ENCODE data around the gene CYP2W1.

DNA sequence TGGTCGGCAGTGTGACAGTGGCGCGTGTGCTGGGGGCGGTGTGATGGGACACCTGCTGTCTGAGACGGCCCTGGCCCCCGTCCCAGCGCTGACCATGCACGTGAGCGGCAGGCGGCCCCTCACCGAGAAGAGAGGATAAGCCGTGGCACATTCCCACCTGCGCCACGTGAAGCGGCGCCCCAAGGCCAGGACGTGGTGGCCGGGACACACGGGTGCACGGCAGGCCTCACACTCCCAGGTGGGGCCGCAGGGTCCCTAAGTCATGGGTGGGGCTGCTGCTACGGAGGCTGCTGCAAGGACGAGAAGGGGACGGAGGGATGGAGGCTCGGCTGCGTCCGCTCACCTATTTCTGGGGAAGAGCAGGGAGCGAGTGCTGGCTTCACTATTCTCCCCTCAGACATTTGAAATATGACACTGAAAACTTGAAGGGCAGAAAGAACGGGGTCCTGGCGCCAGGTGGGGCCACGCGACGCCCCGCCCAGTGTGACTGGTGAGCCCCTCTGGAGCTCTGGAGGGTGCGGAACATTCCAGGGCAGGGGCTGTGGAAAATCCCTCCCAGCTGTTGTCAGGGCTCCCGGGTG, 7.5 kb downstream of the CYP2W1 start:
- TF ChIP-seq POLR2A (IDR thresholded peaks at IDR 0.05; ENCODE audit: low read depth, low read length): no peak
- TF ChIP-seq POLR2AphosphoS5 (IDR thresholded peaks at IDR 0.05; ENCODE audit: low read depth, low read length): no peak

All from GM12892 (cell line).